ENCODE measurements around the gene ZNF32. TPM values are rescaled to one million over a fixed set of nuclear protein-coding genes. Genes with fewer than 3 reads are reported as not detected.

ZNF32 gene
- total and polyA plus RNA-seq, 2 of the 4 experiments (the other 2 are of a cell fraction): 30.1 to 31.2 TPM

DNA sequence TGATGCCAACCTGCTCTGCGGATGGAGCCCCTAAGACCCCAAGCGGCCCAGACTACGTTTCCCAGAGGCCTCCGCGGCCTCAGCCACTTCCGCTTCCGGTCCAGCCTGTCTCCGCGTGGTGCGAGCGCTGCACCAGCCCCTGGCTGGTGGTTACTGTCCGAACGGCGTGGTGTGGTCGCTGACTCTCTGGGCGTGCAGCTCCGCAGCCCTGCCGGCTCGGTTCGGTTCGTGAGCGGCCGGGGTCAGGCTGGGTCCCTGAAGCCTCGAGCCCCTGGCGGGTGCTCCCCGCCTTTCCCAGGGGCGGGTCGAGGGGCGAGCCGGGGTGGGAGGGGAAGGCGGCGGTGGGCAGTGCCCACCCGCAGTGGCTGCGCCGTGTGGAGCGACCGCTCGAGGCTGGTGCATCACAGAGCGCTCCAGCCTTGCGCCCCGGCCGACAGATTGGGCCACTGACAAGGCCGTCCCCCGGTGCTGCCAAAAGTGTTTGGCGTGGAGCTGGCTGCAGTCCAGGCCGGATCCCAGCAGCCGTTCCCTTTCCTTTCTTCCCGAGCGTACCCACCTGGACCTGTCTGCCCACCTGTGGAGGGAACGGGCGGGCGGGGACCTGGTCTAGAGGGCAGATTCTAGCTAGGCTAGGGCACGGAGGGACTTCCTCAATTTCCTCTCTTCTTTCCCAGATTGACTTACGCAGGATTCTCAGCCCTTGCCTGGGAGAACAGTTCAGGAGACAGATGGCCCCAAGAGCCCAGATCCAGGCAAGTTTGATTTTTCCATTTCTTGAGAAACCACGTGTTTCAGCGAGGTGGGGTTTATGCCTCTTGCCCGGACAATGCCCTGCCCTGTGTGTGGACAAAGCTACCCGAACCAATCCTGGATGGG is 42.1 kb downstream of the ZNF32 start, which contains the start of gene ZNF485:
TSS of gene ZNF485 (plus strand) at position 116 of the 876 bp plus-strand sequence. CDS start at position 729, 613 bp downstream.
- ChIA-PET CTCF (no interaction called here), POLR2A (ENCODE audit: unreplicated experiment) (no interaction called here)
- Histone ChIP-seq H3K4ac (ENCODE audit: low read depth, low read length) (peak within 1 kb of the TSS; percentile 74), H4K20me1 (ENCODE audit: insufficient read depth, low read length) (no peaks in the 10 kb centered on the region), H2AK5ac (ENCODE audit: low read depth, low read length) (0 out of 2 replicates have a peak within 1 kb of the TSS, but pooled peaks have one; percentile 14), H3K14ac (replicated peaks; ENCODE audit: low read depth, low read length) (peak within 1 kb of the TSS; percentile 40), H3K23ac (ENCODE audit: low read depth, low read length) (no peak within 1 kb of the TSS; the same call in 1 of the 2 replicates), H3K27me3 (ENCODE audit: control insufficient read depth, insufficient read depth, low read length) (0 out of 2 replicates have a peak, but pooled peaks cover 3% of the 10 kb centered on the region), H4K5ac (ENCODE audit: low read depth, low read length) (peak within 1 kb of the TSS; percentile 56), H2BK120ac (ENCODE audit: low read depth, low read length) (no peak within 1 kb of the TSS), H2AK9ac (replicated peaks; ENCODE audit: low read depth, low read length, poor library complexity) (peak within 1 kb of the TSS; percentile 71), H3K56ac (ENCODE audit: extremely low read depth, insufficient read depth, low read length) (no peak within 1 kb of the TSS), H3K18ac (ENCODE audit: low read depth, low read length) (no peak within 1 kb of the TSS), H4K91ac (ENCODE audit: insufficient read depth, low read depth, low read length) (no peak within 1 kb of the TSS), H3K4me2 (ENCODE audit: low read depth, low read length) (peak within 1 kb of the TSS; percentile 81), H3K4me1 (ENCODE audit: control insufficient read depth, insufficient read depth, low read length) (peaks cover 2% of the 10 kb centered on the region; the same call in 1 of the 2 replicates), H3K4me3 (ENCODE audit: insufficient read depth, low read depth, low read length) (peak within 1 kb of the TSS; percentile 69), H2BK15ac (ENCODE audit: low read depth, low read length) (no peak within 1 kb of the TSS), H2BK5ac (ENCODE audit: low read depth, low read length, poor library complexity, severe bottlenecking) (peak within 1 kb of the TSS; percentile 39), H3K27ac (ENCODE audit: insufficient read depth, low read length) (peak within 1 kb of the TSS; percentile 49; the same call in 1 of the 2 replicates), H2BK20ac (ENCODE audit: low read depth, low read length) (no peak within 1 kb of the TSS), H3K79me1 (ENCODE audit: low read depth in 1 of 2, low read length in 2 of 2) (0 out of 4 replicates have a peak, but pooled peaks cover 0 to 3% of the 10 kb centered on the region in 2 experiments), H3K36me3 (ENCODE audit: control insufficient read depth, insufficient read depth, low read length) (peaks cover 1% of the 10 kb centered on the region; the same call in 1 of the 2 replicates), H2AFZ (replicated peaks; ENCODE audit: low read length, poor library complexity) (peak within 1 kb of the TSS; percentile 99), H3K9ac (ENCODE audit: low read depth, low read length) (peak within 1 kb of the TSS; percentile 61), H3K9me1 (ENCODE audit: insufficient read depth, low read length) (peaks cover 3% of the 10 kb centered on the region), H4K8ac (ENCODE audit: low read depth in 2 of 2, low read length in 2 of 2) (peak within 1 kb of the TSS; percentile 52 to 86), H3K9me3 (ENCODE audit: control insufficient read depth, insufficient read depth, low read length) (no peaks in the 10 kb centered on the region)
- intact Hi-C loops (cut with micrococcal nuclease) (no loop called here), dilution Hi-C loops (cut with HindIII; ENCODE audit: low sequenced_read_pairs, unreplicated experiment) (no loop called here), in situ Hi-C loops (cut with MboI; ENCODE audit: low sequenced_read_pairs) (no loop called here)
- TF ChIP-seq MAZ (IDR thresholded peaks at IDR 0.05; ENCODE audit: borderline replicate concordance, low read depth, low read length) (0 out of 2 replicates have a peak, but pooled peaks have one; percentile 21), SMC3 (IDR thresholded peaks at IDR 0.05; ENCODE audit: low read depth, low read length) (no peak), NFE2L2 (IDR thresholded peaks at IDR 0.05; ENCODE audit: low read depth, low read length) (no peak), MXI1 (IDR thresholded peaks at IDR 0.05; ENCODE audit: borderline replicate concordance, low read depth, low read length) (peak; percentile 98), BHLHE40 (IDR thresholded peaks at IDR 0.05; ENCODE audit: low read depth, low read length) (no peak)
- TF ChIP-seq, protein P1, sequence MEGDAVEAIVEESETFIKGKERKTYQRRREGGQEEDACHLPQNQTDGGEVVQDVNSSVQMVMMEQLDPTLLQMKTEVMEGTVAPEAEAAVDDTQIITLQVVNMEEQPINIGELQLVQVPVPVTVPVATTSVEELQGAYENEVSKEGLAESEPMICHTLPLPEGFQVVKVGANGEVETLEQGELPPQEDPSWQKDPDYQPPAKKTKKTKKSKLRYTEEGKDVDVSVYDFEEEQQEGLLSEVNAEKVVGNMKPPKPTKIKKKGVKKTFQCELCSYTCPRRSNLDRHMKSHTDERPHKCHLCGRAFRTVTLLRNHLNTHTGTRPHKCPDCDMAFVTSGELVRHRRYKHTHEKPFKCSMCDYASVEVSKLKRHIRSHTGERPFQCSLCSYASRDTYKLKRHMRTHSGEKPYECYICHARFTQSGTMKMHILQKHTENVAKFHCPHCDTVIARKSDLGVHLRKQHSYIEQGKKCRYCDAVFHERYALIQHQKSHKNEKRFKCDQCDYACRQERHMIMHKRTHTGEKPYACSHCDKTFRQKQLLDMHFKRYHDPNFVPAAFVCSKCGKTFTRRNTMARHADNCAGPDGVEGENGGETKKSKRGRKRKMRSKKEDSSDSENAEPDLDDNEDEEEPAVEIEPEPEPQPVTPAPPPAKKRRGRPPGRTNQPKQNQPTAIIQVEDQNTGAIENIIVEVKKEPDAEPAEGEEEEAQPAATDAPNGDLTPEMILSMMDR (conservative IDR thresholded peaks at IDR 0.05; ENCODE audit: low read depth, low read length): no peak
- TF ChIP-seq, protein P2, sequence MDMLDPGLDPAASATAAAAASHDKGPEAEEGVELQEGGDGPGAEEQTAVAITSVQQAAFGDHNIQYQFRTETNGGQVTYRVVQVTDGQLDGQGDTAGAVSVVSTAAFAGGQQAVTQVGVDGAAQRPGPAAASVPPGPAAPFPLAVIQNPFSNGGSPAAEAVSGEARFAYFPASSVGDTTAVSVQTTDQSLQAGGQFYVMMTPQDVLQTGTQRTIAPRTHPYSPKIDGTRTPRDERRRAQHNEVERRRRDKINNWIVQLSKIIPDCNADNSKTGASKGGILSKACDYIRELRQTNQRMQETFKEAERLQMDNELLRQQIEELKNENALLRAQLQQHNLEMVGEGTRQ (IDR thresholded peaks at IDR 0.05; ENCODE audit: low read depth, low read length): peak; percentile 62
- ATAC-seq (ENCODE audit: low read depth): peak; percentile 97
- WGBS, 2 experiments (ENCODE audit: extremely low coverage in 2 of 2, insufficient read length in 1 of 2): 7% methylated on average over 27 of the region's 58 CpGs; no CpG with 5 or more reads in 1 of the 2 experiments
- peak; percentile 64 for DNase-seq
- no TSS peak for BruUV-seq (replicated peaks)
